ENCODE measurements around the gene GNG7. TPM values are rescaled to one million over a fixed set of nuclear protein-coding genes. Genes with fewer than 3 reads are reported as not detected.

Gene GNG7
- total RNA-seq, 1 donor from 2014 or later: 0.96 TPM

GRCh38 chr19:2711875-2712205 lies 9.3 kb upstream of the GNG7 start:
- Histone ChIP-seq H3K36me3 (no peaks in the 10 kb centered on the region), H3K4me1 (no peaks in the 10 kb centered on the region), H3K27ac (no peak overlapping the region), H3K4me3 (no peak overlapping the region), H3K27me3 (no peaks in the 10 kb centered on the region), H3K9me3 (no peaks in the 10 kb centered on the region)
- intact Hi-C loops (cut with DNase I): no loop called here
- no peak for DNase-seq (ENCODE audit: low spot score in 2 of 2)
- TF ChIP-seq CTCF (IDR thresholded peaks at IDR 0.05): no peak

- TF ChIP-seq CTCF (IDR thresholded peaks at IDR 0.05): no peak
- no peaks in the 10 kb centered on the region for H3K9me3 ChIP-seq
- DNase-seq (ENCODE audit: low spot score in 2 of 2): no peak
- no peaks in the 10 kb centered on the region for H3K36me3 ChIP-seq
- H3K4me3 ChIP-seq: no peak overlapping the region
- intact Hi-C loops (cut with DNase I): no loop called here
- H3K27ac ChIP-seq: no peak overlapping the region
- H3K4me1 ChIP-seq: no peaks in the 10 kb centered on the region
- H3K27me3 ChIP-seq: no peaks in the 10 kb centered on the region
These were observed 8.8 kb upstream of the GNG7 start for GRCh38 chr19:2711172-2711874.

GRCh38 chr19:2706251-2706650 lies 3.8 kb upstream of the GNG7 start:
- no peak overlapping the region for H3K4me3 ChIP-seq
- TF ChIP-seq CTCF (IDR thresholded peaks at IDR 0.05): no peak
- H3K27ac ChIP-seq: no peak overlapping the region
- no peaks in the 10 kb centered on the region for H3K9me3 ChIP-seq
- H3K27me3 ChIP-seq: no peaks in the 10 kb centered on the region
- no peaks in the 10 kb centered on the region for H3K36me3 ChIP-seq
- DNase-seq (ENCODE audit: low spot score in 2 of 2): no peak
- intact Hi-C loops (cut with DNase I): no loop called here
- H3K4me1 ChIP-seq: peaks cover 4 to 5% of the 10 kb centered on the region in 2 donors

- no peak for DNase-seq (ENCODE audit: low spot score in 2 of 2)
- TF ChIP-seq CTCF (IDR thresholded peaks at IDR 0.05): no peak
- no peaks in the 10 kb centered on the region for H3K27me3 ChIP-seq
- H3K36me3 ChIP-seq: no peaks in the 10 kb centered on the region
- H3K4me1 ChIP-seq: peaks cover 4 to 5% of the 10 kb centered on the region in 2 donors
- H3K27ac ChIP-seq: no peak overlapping the region
- no peak overlapping the region for H3K4me3 ChIP-seq
- intact Hi-C loops (cut with DNase I): no loop called here
- H3K9me3 ChIP-seq: no peaks in the 10 kb centered on the region
These were observed 1.3 kb upstream of the GNG7 start for GRCh38 chr19:2703691-2704216.

- Histone ChIP-seq H3K27ac (no peak overlapping the region), H3K27me3 (no peaks in the 10 kb centered on the region), H3K36me3 (no peaks in the 10 kb centered on the region), H3K4me1 (peaks cover 4 to 5% of the 10 kb centered on the region in 2 donors), H3K9me3 (no peaks in the 10 kb centered on the region), H3K4me3 (peak overlapping the region in 1 of 2 donors; percentile 82)
- DNase-seq (ENCODE audit: low spot score in 2 of 2): no peak
- no peak for TF ChIP-seq CTCF (IDR thresholded peaks at IDR 0.05)
- intact Hi-C loops (cut with DNase I): no loop called here
These were observed 563 bp upstream of the GNG7 start for GRCh38 chr19:2703077-2703437.
